Common myeloid progenitor, CD34-positive (primary cell): ENCODE measurements around the gene PPP1R36.

Experiments used
- CTCF ChIA-PET: fragments of 350-600 bp; sonication (Branson Sonifier 250); formaldehyde crosslinking; loops from one replicate; lab custom pipeline; 2021; ENCODE audit warnings: antibody characterized with exemption; lab: Charles Lee
- POLR2A ChIA-PET: fragments of 350-600 bp; sonication (Branson Sonifier 250); formaldehyde crosslinking; loops from one replicate; lab custom pipeline; 2021; ENCODE audit warnings: antibody characterized with exemption; lab: Charles Lee
- DNase-seq, 3 donors: peaks; one replicate each; pipeline versions ENCODE4 v3.0.0 to v3.0.0-alpha.2; 2013
- H3K27ac ChIP-seq, 2 experiments: 1 replicate in 1 of 2; 2 replicates in 1 of 2; pipeline ENCODE4 v1.7.0; 2013; ENCODE audit warnings: inconsistent platforms in 2 of 2, low read length in 2 of 2, mild to moderate bottlenecking in 2 of 2, low read depth in 1 of 2, moderate library complexity in 1 of 2; ENCODE audit not compliant: severe bottlenecking in 2 of 2, insufficient read depth in 1 of 2, poor library complexity in 1 of 2
- H3K27me3 ChIP-seq, 5 experiments: replicated peaks in 2 of 5; 1 replicate in 3 of 5; 2 replicates in 2 of 5; pipeline versions ENCODE4 v1.6.1 to v1.7.0; 2013; ENCODE audit warnings: low read length in 4 of 5, mild to moderate bottlenecking in 2 of 5, moderate library complexity in 2 of 5, inconsistent platforms in 1 of 5; ENCODE audit not compliant: insufficient read depth in 5 of 5, control insufficient read depth in 4 of 5
- H3K36me3 ChIP-seq, 4 experiments: 1 replicate in 2 of 4; 2 replicates in 2 of 4; pipeline versions ENCODE4 v1.6.1 to v1.7.0; 2013; ENCODE audit warnings: low read length in 3 of 4, control low read depth in 1 of 4, mild to moderate bottlenecking in 1 of 4; ENCODE audit not compliant: control insufficient read depth in 4 of 4, insufficient read depth in 4 of 4
- H3K4me1 ChIP-seq, 4 experiments: 1 replicate in 3 of 4; 2 replicates in 1 of 4; pipeline versions ENCODE4 v1.6.1 to v1.7.1; 2013; ENCODE audit warnings: low read length in 3 of 4, mild to moderate bottlenecking in 3 of 4, control low read depth in 1 of 4, inconsistent platforms in 1 of 4, moderate library complexity in 1 of 4; ENCODE audit not compliant: control insufficient read depth in 4 of 4, insufficient read depth in 4 of 4; ENCODE audit errors: control extremely low read depth in 1 of 4
- H3K4me3 ChIP-seq, 7 experiments: 1 replicate in 4 of 7; 2 replicates in 3 of 7; pipeline versions ENCODE4 v1.5.1 to v1.7.0; 2013; ENCODE audit warnings: mild to moderate bottlenecking in 7 of 7, low read length in 6 of 7, moderate library complexity in 6 of 7, inconsistent platforms in 2 of 7, low read depth in 2 of 7, control low read depth in 1 of 7; ENCODE audit not compliant: insufficient read depth in 4 of 7, control insufficient read depth in 1 of 7; ENCODE audit errors: extremely low read depth in 1 of 7
- H3K9me3 ChIP-seq, 5 experiments: 1 replicate in 4 of 5; 2 replicates in 1 of 5; pipeline versions ENCODE4 v1.6.1 to v1.7.1; 2013; ENCODE audit warnings: low read length in 4 of 5, mild to moderate bottlenecking in 2 of 5, inconsistent platforms in 1 of 5, low read depth in 1 of 5, moderate library complexity in 1 of 5; ENCODE audit not compliant: control insufficient read depth in 4 of 5, insufficient read depth in 2 of 5; ENCODE audit errors: control extremely low read depth in 1 of 5
- WGBS: methylation state at CpG from one replicate; pipeline ENCODE4 v1.1.5; 2013; ENCODE audit not compliant: insufficient coverage; 5-methylcytosine and 5-hydroxymethylcytosine counted together

Gene PPP1R36

GRCh38 chr14:64503434-64504309, 46.1 kb upstream of the PPP1R36 start, which contains the start of gene ZBTB25:
ZBTB25 (minus strand) TSS chr14:64503838; CDS start chr14:64490533, 13,305 bp downstream.
- H3K4me3 ChIP-seq = peak within 1 kb of the TSS; percentile 75 to 97 (median 90)
- ChIA-PET CTCF (interaction anchor here (0.8 to 3.2 kb wide), 5 partner anchors 12 to 134 kb away, joined by 3 to 16 read pairs (median 4); no protein-coding TSS in a partner anchor), POLR2A (interaction anchor here (0.9 to 2.7 kb wide), 6 partner anchors 11 to 165 kb away, joined by 3 to 8 read pairs (median 3); no protein-coding TSS in a partner anchor)
- WGBS = under 1% methylated on average over 76 of the region's 87 CpGs
- DNase-seq = peak; percentile 93 to 98 (median 98)
- no peaks in the 10 kb centered on the region for H3K36me3 ChIP-seq
- H3K4me1 ChIP-seq = peaks cover 31 to 68% (median 56%) of the 10 kb centered on the region in 4 experiments
- peak within 1 kb of the TSS; percentile 97 to 99 for H3K27ac ChIP-seq
- H3K27me3 ChIP-seq = no peaks in the 10 kb centered on the region
- H3K9me3 ChIP-seq = no peaks in the 10 kb centered on the region

- ChIA-PET POLR2A (interaction anchor here (1.0 to 2.7 kb wide), 6 partner anchors 9 to 166 kb away, joined by 3 to 8 read pairs (median 3); no protein-coding TSS in a partner anchor), CTCF (interaction anchor here (0.7 to 0.8 kb wide), 2 partner anchors 19 to 307 kb away, joined by 3 read pairs; no protein-coding TSS in a partner anchor)
- under 1% methylated on average over 60 of the region's 63 CpGs for WGBS
- H3K27me3 ChIP-seq = no peaks in the 10 kb centered on the region
- H3K9me3 ChIP-seq = no peaks in the 10 kb centered on the region
- H3K4me3 ChIP-seq = peak within 1 kb of the TSS; percentile 75 to 97 (median 90)
- DNase-seq = peak; percentile 88 to 96 (median 95)
- peak within 1 kb of the TSS; percentile 97 to 99 for H3K27ac ChIP-seq
- H3K4me1 ChIP-seq = peaks cover 33 to 74% (median 61%) of the 10 kb centered on the region in 4 experiments
- no peaks in the 10 kb centered on the region for H3K36me3 ChIP-seq
Measured at GRCh38 chr14:64504310-64504896, 45.4 kb upstream of the PPP1R36 start, which contains the start of gene ZBTB1. ZBTB1 (plus strand) TSS chr14:64504770; CDS start chr14:64521505, 16,735 bp downstream.

- Histone ChIP-seq H3K4me3 (peak overlapping the region; percentile 75 to 97 (median 90)), H3K36me3 (no peaks in the 10 kb centered on the region), H3K27me3 (no peaks in the 10 kb centered on the region), H3K9me3 (no peaks in the 10 kb centered on the region), H3K27ac (peak overlapping the region; percentile 97 to 99), H3K4me1 (peaks cover 33 to 74% (median 59%) of the 10 kb centered on the region in 4 experiments)
- ChIA-PET CTCF (interaction anchor here (0.7 to 1.0 kb wide), 3 partner anchors 20 to 308 kb away, joined by 3 to 5 read pairs (median 3); no protein-coding TSS in a partner anchor), POLR2A (interaction anchor here (1.0 to 2.7 kb wide), 6 partner anchors 10 to 167 kb away, joined by 3 to 8 read pairs (median 3); no protein-coding TSS in a partner anchor)
- under 1% methylated on average over 48 of the region's 68 CpGs for WGBS
- DNase-seq = peak; percentile 77 to 91 (median 89)
Measured at GRCh38 chr14:64504897-64505794, 44.6 kb upstream of the PPP1R36 start.

- Histone ChIP-seq H3K36me3 (no peaks in the 10 kb centered on the region), H3K27ac (peak overlapping the region in 1 of 2 experiments; percentile 5), H3K27me3 (no peaks in the 10 kb centered on the region), H3K9me3 (no peaks in the 10 kb centered on the region), H3K4me1 (peaks cover 33 to 75% (median 65%) of the 10 kb centered on the region in 4 experiments), H3K4me3 (peak overlapping the region in 5 of 7 experiments; percentile 3 to 63 (median 40))
- CTCF ChIA-PET = no interaction called here
- WGBS = no CpG with 5 or more reads among the region's 3 CpGs
- POLR2A ChIA-PET = no interaction called here
- peak in 1 of 3 donors; percentile 20 for DNase-seq
Measured at GRCh38 chr14:64506721-64507120, 43.0 kb upstream of the PPP1R36 start.

GRCh38 chr14:64507376-64508156, 42.2 kb upstream of the PPP1R36 start:
- Histone ChIP-seq H3K4me3 (peak overlapping the region in 2 of 7 experiments; percentile 6 to 33), H3K9me3 (no peaks in the 10 kb centered on the region), H3K27me3 (no peaks in the 10 kb centered on the region), H3K27ac (peak overlapping the region in 1 of 2 experiments; percentile 9), H3K36me3 (no peaks in the 10 kb centered on the region), H3K4me1 (peaks cover 27 to 69% (median 60%) of the 10 kb centered on the region in 4 experiments)
- WGBS = 80% methylated on average over 3 of the region's 4 CpGs
- ChIA-PET CTCF (no interaction called here), POLR2A (no interaction called here)
- DNase-seq = peak in 1 of 3 donors; percentile 26
